Upper lobe of left lung (tissue), 4 donors: ENCODE measurements around the gene RCAN3.

Experiments used
- POLR2A ChIP-seq, 4 donors: fragments of 450-650 bp; IDR thresholded peaks; one replicate each; pipeline ENCODE4 v1.5.1; 2016 to 2017; ENCODE audit warnings: antibody characterized with exemption in 4 of 4, mild to moderate bottlenecking in 2 of 4
- TF ChIP-seq, protein P1 (sequence below), 6 experiments: fragments of 450-650 bp in 4 of 6; fragments of 200-600 bp in 2 of 6; sonication (generic) in 2 of 6; IDR thresholded peaks; one replicate each; pipeline ENCODE4 v1.5.1; 2016 to 2019; ENCODE audit warnings: antibody characterized with exemption in 6 of 6

DNA sequence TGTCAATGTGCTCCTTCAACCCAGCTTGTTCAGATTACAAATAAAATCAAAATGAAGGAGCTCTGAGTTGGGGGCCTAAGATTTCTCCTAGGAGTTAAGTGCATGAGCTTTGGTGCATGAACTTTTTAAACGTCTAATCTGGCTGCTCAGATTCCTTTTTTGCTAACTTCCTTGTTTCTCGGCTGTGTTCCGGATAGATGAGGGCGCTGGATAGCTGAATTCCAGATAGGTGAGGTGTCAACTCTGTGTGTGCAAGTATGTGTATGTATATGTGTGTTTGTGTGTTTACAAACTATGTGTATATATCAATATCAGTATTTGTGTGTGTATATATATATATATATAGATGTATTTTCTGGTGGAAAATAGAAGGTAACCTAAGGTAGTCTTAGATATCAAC is 37.5 kb upstream of the RCAN3 start:
- TF ChIP-seq, protein P1, sequence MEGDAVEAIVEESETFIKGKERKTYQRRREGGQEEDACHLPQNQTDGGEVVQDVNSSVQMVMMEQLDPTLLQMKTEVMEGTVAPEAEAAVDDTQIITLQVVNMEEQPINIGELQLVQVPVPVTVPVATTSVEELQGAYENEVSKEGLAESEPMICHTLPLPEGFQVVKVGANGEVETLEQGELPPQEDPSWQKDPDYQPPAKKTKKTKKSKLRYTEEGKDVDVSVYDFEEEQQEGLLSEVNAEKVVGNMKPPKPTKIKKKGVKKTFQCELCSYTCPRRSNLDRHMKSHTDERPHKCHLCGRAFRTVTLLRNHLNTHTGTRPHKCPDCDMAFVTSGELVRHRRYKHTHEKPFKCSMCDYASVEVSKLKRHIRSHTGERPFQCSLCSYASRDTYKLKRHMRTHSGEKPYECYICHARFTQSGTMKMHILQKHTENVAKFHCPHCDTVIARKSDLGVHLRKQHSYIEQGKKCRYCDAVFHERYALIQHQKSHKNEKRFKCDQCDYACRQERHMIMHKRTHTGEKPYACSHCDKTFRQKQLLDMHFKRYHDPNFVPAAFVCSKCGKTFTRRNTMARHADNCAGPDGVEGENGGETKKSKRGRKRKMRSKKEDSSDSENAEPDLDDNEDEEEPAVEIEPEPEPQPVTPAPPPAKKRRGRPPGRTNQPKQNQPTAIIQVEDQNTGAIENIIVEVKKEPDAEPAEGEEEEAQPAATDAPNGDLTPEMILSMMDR (IDR thresholded peaks at IDR 0.05): no peak
- TF ChIP-seq POLR2A (IDR thresholded peaks at IDR 0.05): no peak
